Progenitor cell of endocrine pancreas (in vitro differentiated cells): ENCODE measurements around the gene EIF2AK3. TPM values are rescaled to one million over a fixed set of nuclear protein-coding genes. Genes with fewer than 3 reads are reported as not detected.

Source experiments
- DNase-seq: peaks from one replicate; pipeline ENCODE4 v3.0.0; 2021; ENCODE audit warnings: low spot score; ENCODE audit not compliant: unreplicated experiment
- H3K27ac Mint-ChIP-seq: 2 replicates; pipeline ENCODE4 v1.8.0; 2021; ENCODE audit warnings: mild to moderate bottlenecking, moderate library complexity, mixed read lengths
- H3K27me3 Mint-ChIP-seq: 2 replicates; pipeline ENCODE4 v1.8.0; 2021; ENCODE audit warnings: mixed read lengths
- H3K36me3 Mint-ChIP-seq: 2 replicates; pipeline ENCODE4 v1.8.0; 2022; ENCODE audit warnings: mixed read lengths; ENCODE audit not compliant: insufficient read depth
- H3K4me1 Mint-ChIP-seq: 2 replicates; pipeline ENCODE4 v1.8.0; 2021; ENCODE audit warnings: low read depth, mixed read lengths
- H3K4me3 Mint-ChIP-seq: 2 replicates; pipeline ENCODE4 v1.8.0; 2021; ENCODE audit warnings: low read depth, mild to moderate bottlenecking, moderate library complexity, mixed read lengths
- H3K9me3 Mint-ChIP-seq: 2 replicates; pipeline ENCODE4 v1.8.0; 2021; ENCODE audit warnings: low read depth, mixed read lengths
- CTCF ChIP-seq: fragments of 200-600 bp; sonication (generic); IDR thresholded peaks from one replicate; pipeline ENCODE4 v1.5.0; 2021; ENCODE audit warnings: antibody characterized with exemption, mild to moderate bottlenecking; ENCODE audit not compliant: unreplicated experiment
- total RNA-seq: library from RNA; stranded (reverse); gene quantifications from 2 replicates; pipeline ENCODE4 v1.2.1, GENCODE V29; 2021

The EIF2AK3 gene
- total RNA-seq, 1 donor from 2014 or later = 20.5 TPM

GRCh38 chr2:88545118-88545517, 82.1 kb downstream of the EIF2AK3 start:
- no peak overlapping the region for H3K4me3 Mint-ChIP-seq
- no peak for DNase-seq
- peaks cover 14% of the 10 kb centered on the region for H3K27me3 Mint-ChIP-seq
- H3K9me3 Mint-ChIP-seq = peaks cover 3% of the 10 kb centered on the region
- no peak for TF ChIP-seq CTCF
- H3K27ac Mint-ChIP-seq = no peak overlapping the region
- H3K36me3 Mint-ChIP-seq = peaks cover 2% of the 10 kb centered on the region
- peaks cover 7% of the 10 kb centered on the region for H3K4me1 Mint-ChIP-seq

GRCh38 chr2:88543541-88544057, 83.7 kb downstream of the EIF2AK3 start:
- H3K27ac Mint-ChIP-seq = no peak overlapping the region
- no peak overlapping the region for H3K4me3 Mint-ChIP-seq
- no peak for DNase-seq
- H3K9me3 Mint-ChIP-seq = peaks cover 4% of the 10 kb centered on the region
- peaks cover 2% of the 10 kb centered on the region for H3K36me3 Mint-ChIP-seq
- peaks cover 2% of the 10 kb centered on the region for H3K27me3 Mint-ChIP-seq
- no peak for TF ChIP-seq CTCF
- H3K4me1 Mint-ChIP-seq = no peaks in the 10 kb centered on the region

- no peak overlapping the region for H3K4me3 Mint-ChIP-seq
- H3K36me3 Mint-ChIP-seq = peaks cover 2% of the 10 kb centered on the region
- H3K27me3 Mint-ChIP-seq = no peaks in the 10 kb centered on the region
- DNase-seq = no peak
- no peak for TF ChIP-seq CTCF
- peaks cover 4% of the 10 kb centered on the region for H3K9me3 Mint-ChIP-seq
- H3K4me1 Mint-ChIP-seq = no peaks in the 10 kb centered on the region
- no peak overlapping the region for H3K27ac Mint-ChIP-seq
Observed at GRCh38 chr2:88542668-88543067, 84.6 kb downstream of the EIF2AK3 start.

- Mint-ChIP-seq H3K4me1 (no peaks in the 10 kb centered on the region), H3K9me3 (peaks cover 4% of the 10 kb centered on the region), H3K27me3 (no peaks in the 10 kb centered on the region), H3K4me3 (no peak overlapping the region), H3K27ac (no peak overlapping the region), H3K36me3 (peaks cover 2% of the 10 kb centered on the region)
- TF ChIP-seq CTCF = no peak
- DNase-seq = no peak
Observed at GRCh38 chr2:88540346-88540745, 86.9 kb downstream of the EIF2AK3 start.

- H3K27me3 Mint-ChIP-seq = no peaks in the 10 kb centered on the region
- DNase-seq = no peak
- H3K36me3 Mint-ChIP-seq = peaks cover 2% of the 10 kb centered on the region
- H3K9me3 Mint-ChIP-seq = peaks cover 4% of the 10 kb centered on the region
- H3K4me1 Mint-ChIP-seq = no peaks in the 10 kb centered on the region
- H3K27ac Mint-ChIP-seq = no peak overlapping the region
- H3K4me3 Mint-ChIP-seq = no peak overlapping the region
- TF ChIP-seq CTCF = no peak
Observed at GRCh38 chr2:88538362-88538917, 88.8 kb downstream of the EIF2AK3 start.
